ENCODE results near the gene NTNG2.

Gene NTNG2

GRCh38 chr9:132194508-132194907 lies 32.6 kb downstream of the NTNG2 start:
- no peak for TF ChIP-seq CTCF (IDR thresholded peaks at IDR 0.05; ENCODE audit: low read depth, low read length, missing control alignments)
- in situ Hi-C loops (cut with HindIII; ENCODE audit: low pct_ligation_motif_present, low sequenced_read_pairs), result no loop called here
- H3K36me3 ChIP-seq (replicated peaks), result no peaks in the 10 kb centered on the region

GRCh38 chr9:132197315-132197714 lies 35.5 kb downstream of the NTNG2 start:
- Histone ChIP-seq H3K27ac (no peak overlapping the region), H3K36me3 (replicated peaks) (no peaks in the 10 kb centered on the region)
- in situ Hi-C loops (cut with HindIII; ENCODE audit: low pct_ligation_motif_present, low sequenced_read_pairs), result no loop called here

More at GRCh38 chr9:132194508-132194907, 32.6 kb downstream of the NTNG2 start:
- no peak overlapping the region for H3K4me3 ChIP-seq (ENCODE audit: low read depth, low read length)
- no peaks in the 10 kb centered on the region for H3K27me3 ChIP-seq (replicated peaks)
- H3K27ac ChIP-seq, result no peak overlapping the region
- DNase-seq, result no peak

GRCh38 chr9:132197856-132198550 lies 36.1 kb downstream of the NTNG2 start:
- TF ChIP-seq CTCF (IDR thresholded peaks at IDR 0.05; ENCODE audit: low read depth, low read length, missing control alignments), result no peak
- H3K27me3 ChIP-seq (replicated peaks), result peaks cover 11% of the 10 kb centered on the region
- in situ Hi-C loops (cut with HindIII; ENCODE audit: low pct_ligation_motif_present, low sequenced_read_pairs), result no loop called here
- H3K27ac ChIP-seq, result no peak overlapping the region
- no peaks in the 10 kb centered on the region for H3K36me3 ChIP-seq (replicated peaks)
- no peak for DNase-seq
- H3K4me3 ChIP-seq (ENCODE audit: low read depth, low read length), result no peak overlapping the region

More at GRCh38 chr9:132197315-132197714, 35.5 kb downstream of the NTNG2 start:
- no peak for TF ChIP-seq CTCF (IDR thresholded peaks at IDR 0.05; ENCODE audit: low read depth, low read length, missing control alignments)
- DNase-seq, result no peak
- Histone ChIP-seq H3K4me3 (ENCODE audit: low read depth, low read length) (no peak overlapping the region), H3K27me3 (replicated peaks) (peaks cover 7% of the 10 kb centered on the region)

GRCh38 chr9:132199056-132199455 lies 37.2 kb downstream of the NTNG2 start:
- H3K36me3 ChIP-seq (replicated peaks), result no peaks in the 10 kb centered on the region
- no peak for TF ChIP-seq CTCF (IDR thresholded peaks at IDR 0.05; ENCODE audit: low read depth, low read length, missing control alignments)
- no peak for DNase-seq
- peaks cover 12% of the 10 kb centered on the region for H3K27me3 ChIP-seq (replicated peaks)
- no peak overlapping the region for H3K4me3 ChIP-seq (ENCODE audit: low read depth, low read length)
- no peak overlapping the region for H3K27ac ChIP-seq
- in situ Hi-C loops (cut with HindIII; ENCODE audit: low pct_ligation_motif_present, low sequenced_read_pairs), result no loop called here

- no peak overlapping the region for H3K27ac ChIP-seq
- H3K36me3 ChIP-seq (replicated peaks), result no peaks in the 10 kb centered on the region
- H3K4me3 ChIP-seq (ENCODE audit: low read depth, low read length), result no peak overlapping the region
- in situ Hi-C loops (cut with HindIII; ENCODE audit: low pct_ligation_motif_present, low sequenced_read_pairs), result no loop called here
- DNase-seq, result no peak
- H3K27me3 ChIP-seq (replicated peaks), result peaks cover 12% of the 10 kb centered on the region
- TF ChIP-seq CTCF (IDR thresholded peaks at IDR 0.05; ENCODE audit: low read depth, low read length, missing control alignments), result no peak
These were observed 38.8 kb downstream of the NTNG2 start for GRCh38 chr9:132200706-132201105.

- no peak overlapping the region for H3K4me3 ChIP-seq (ENCODE audit: low read depth, low read length)
- in situ Hi-C loops (cut with HindIII; ENCODE audit: low pct_ligation_motif_present, low sequenced_read_pairs), result no loop called here
- no peak for TF ChIP-seq CTCF (IDR thresholded peaks at IDR 0.05; ENCODE audit: low read depth, low read length, missing control alignments)
These were observed 39.3 kb downstream of the NTNG2 start for GRCh38 chr9:132201139-132201538.

More at GRCh38 chr9:132201139-132201538, 39.3 kb downstream of the NTNG2 start:
- H3K27ac ChIP-seq, result no peak overlapping the region
- no peaks in the 10 kb centered on the region for H3K36me3 ChIP-seq (replicated peaks)
- peaks cover 12% of the 10 kb centered on the region for H3K27me3 ChIP-seq (replicated peaks)
- DNase-seq, result no peak
